ENCODE measurements around the gene PLXND1. TPM values are rescaled to one million over a fixed set of nuclear protein-coding genes. Genes with fewer than 3 reads are reported as not detected.

The PLXND1 gene
- total RNA-seq, 4 donors from 2014 or later = 13.1 to 305 (median 48.2) TPM

DNA sequence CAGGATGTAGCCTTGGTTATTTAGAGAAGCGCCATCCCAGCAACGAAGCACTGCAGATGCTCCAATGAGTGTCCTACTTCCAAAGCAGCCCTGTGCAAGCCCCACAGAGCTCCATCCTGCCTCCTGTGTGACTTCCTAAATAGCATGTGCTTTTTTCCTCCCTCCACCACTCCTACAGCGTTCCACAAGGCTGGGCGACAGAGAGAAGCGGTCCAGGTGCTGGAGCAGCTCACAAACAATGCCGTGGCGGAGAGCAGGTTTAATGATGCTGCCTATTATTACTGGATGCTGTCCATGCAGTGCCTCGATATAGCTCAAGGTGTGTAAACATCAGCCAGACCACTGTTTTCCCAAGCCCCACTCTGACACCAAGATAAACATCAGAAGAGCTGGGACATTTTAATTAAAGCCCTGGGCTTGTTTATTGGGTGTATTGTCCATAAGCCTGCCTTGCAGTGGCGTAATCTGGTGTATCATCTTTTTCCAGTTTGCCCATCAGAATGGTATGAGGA, 100.2 kb downstream of the PLXND1 start:
- DNase-seq = no peak
- Histone ChIP-seq H3K4me3 (no peak overlapping the region), H3K9me3 (no peaks in the 10 kb centered on the region), H3K4me1 (no peaks in the 10 kb centered on the region), H3K27me3 (no peaks in the 10 kb centered on the region), H3K27ac (no peak overlapping the region), H3K36me3 (peaks cover 0 to 30% (median 0%) of the 10 kb centered on the region in 3 donors)
- TF ChIP-seq, protein P1, sequence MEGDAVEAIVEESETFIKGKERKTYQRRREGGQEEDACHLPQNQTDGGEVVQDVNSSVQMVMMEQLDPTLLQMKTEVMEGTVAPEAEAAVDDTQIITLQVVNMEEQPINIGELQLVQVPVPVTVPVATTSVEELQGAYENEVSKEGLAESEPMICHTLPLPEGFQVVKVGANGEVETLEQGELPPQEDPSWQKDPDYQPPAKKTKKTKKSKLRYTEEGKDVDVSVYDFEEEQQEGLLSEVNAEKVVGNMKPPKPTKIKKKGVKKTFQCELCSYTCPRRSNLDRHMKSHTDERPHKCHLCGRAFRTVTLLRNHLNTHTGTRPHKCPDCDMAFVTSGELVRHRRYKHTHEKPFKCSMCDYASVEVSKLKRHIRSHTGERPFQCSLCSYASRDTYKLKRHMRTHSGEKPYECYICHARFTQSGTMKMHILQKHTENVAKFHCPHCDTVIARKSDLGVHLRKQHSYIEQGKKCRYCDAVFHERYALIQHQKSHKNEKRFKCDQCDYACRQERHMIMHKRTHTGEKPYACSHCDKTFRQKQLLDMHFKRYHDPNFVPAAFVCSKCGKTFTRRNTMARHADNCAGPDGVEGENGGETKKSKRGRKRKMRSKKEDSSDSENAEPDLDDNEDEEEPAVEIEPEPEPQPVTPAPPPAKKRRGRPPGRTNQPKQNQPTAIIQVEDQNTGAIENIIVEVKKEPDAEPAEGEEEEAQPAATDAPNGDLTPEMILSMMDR (IDR thresholded peaks at IDR 0.05) = no peak
- no peak for TF ChIP-seq POLR2A (IDR thresholded peaks at IDR 0.05)

DNA sequence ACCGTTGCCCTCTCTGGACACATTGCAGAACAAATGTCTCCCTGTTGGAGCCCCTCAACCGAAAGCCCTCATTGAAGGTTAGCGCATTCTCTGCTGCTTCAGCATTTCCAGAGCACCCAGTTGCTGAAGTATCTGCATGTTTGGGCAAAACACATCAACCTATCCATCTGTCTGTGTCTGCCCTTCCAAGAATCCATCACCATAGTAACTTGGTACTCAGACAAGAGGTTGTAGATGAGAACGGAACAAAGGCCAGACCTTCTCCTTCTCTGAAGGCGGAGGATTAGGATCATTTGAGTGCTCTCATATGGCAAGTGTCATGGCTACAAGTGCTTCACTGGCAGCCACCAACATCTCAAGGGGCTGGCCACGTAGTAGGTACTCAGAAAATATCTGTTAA, 101.1 kb downstream of the PLXND1 start:
- Histone ChIP-seq H3K4me3 (no peak overlapping the region), H3K4me1 (no peaks in the 10 kb centered on the region), H3K36me3 (peaks cover 0 to 30% (median 0%) of the 10 kb centered on the region in 3 donors), H3K27me3 (no peaks in the 10 kb centered on the region), H3K9me3 (no peaks in the 10 kb centered on the region), H3K27ac (no peak overlapping the region)
- no peak for DNase-seq
- no peak for TF ChIP-seq POLR2A (IDR thresholded peaks at IDR 0.05)
- TF ChIP-seq, protein P1 (IDR thresholded peaks at IDR 0.05) = no peak

Small RNA genes lying within 50 kb of the gene (small RNA-seq; reads per million reads assigned to genes)
- 0 to 0.06 reads per million in 2 donors for gene RN7SL752P

Other genes starting within 250 kb of the PLXND1 start
- under 1 TPM in 1 of 4 donors, not detected in 3; 0.54 TPM for gene EFCAB12, start 178.0 kb downstream of the PLXND1 start, total RNA-seq
- 100 to 1,000 TPM in 1 of 4 donors, 10 to 100 TPM in 3; 19.8 to 106 (median 38.3) TPM for gene MBD4, start 166.7 kb downstream of the PLXND1 start, total RNA-seq
- 10 to 100 TPM; 10.9 to 85.0 (median 26.4) TPM for gene IFT122, start 166.5 kb downstream of the PLXND1 start, total RNA-seq
- not detected for gene RHO, start 78.0 kb downstream of the PLXND1 start, total RNA-seq
- not detected for gene H1-8, start 63.5 kb downstream of the PLXND1 start, total RNA-seq